Caco-2 (cell line): ENCODE data around the gene IDH2. TPM values are rescaled to one million over a fixed set of nuclear protein-coding genes. Genes with fewer than 3 reads are reported as not detected.

Experiments used
- BruUV-seq: library from RNA; stranded (reverse); fragments of 400-500 nt; replicated peaks from 2 replicates; lab custom pipeline; 2021; lab: Mats Ljungman, UMichigan
- CTCF ChIA-PET: fragments of 300-600 bp; sonication (Branson Sonifier 250); formaldehyde crosslinking; loops from one replicate; lab custom pipeline; 2022; ENCODE audit warnings: antibody characterized with exemption; lab: Charles Lee
- POLR2A ChIA-PET: fragments of 300-600 bp; sonication (Branson Sonifier 250); formaldehyde crosslinking; loops from one replicate; lab custom pipeline; 2022; ENCODE audit warnings: antibody characterized with exemption; lab: Charles Lee
- DNase-seq, 2 experiments: peaks; one replicate each; pipeline versions ENCODE4 v3.0.0 to v3.0.0-alpha.2; 2020 to 2022
- H3K27me3 ChIP-seq: replicated peaks from 2 replicates; pipeline ENCODE4 v1.6.0; 2011; ENCODE audit warnings: low read length; ENCODE audit not compliant: control insufficient read depth, insufficient read depth
- H3K36me3 ChIP-seq: 2 replicates; pipeline ENCODE4 v1.5.1; 2011; ENCODE audit warnings: low read length; ENCODE audit not compliant: control insufficient read depth, insufficient read depth
- H3K4me1 ChIP-seq: fragments of 250-450 bp; sonication (Bioruptor Pico); 2 replicates; pipeline ENCODE4 v1.5.1; 2020; ENCODE audit warnings: mild to moderate bottlenecking
- H3K4me3 ChIP-seq: 2 replicates; pipeline ENCODE4 v1.5.1; 2011; ENCODE audit warnings: low read depth, mild to moderate bottlenecking, control low read depth, low read length
- H3K9me3 ChIP-seq: fragments of 250-450 bp; sonication (Bioruptor Pico); 2 replicates; pipeline ENCODE4 v1.5.1; 2020; ENCODE audit warnings: mild to moderate bottlenecking, moderate library complexity
- H3K27ac Mint-ChIP-seq: one replicate; pipeline ENCODE4 v1.8.0; 2022; ENCODE audit warnings: mixed read lengths; ENCODE audit not compliant: unreplicated experiment
- H3K27me3 Mint-ChIP-seq: one replicate; pipeline ENCODE4 v1.8.0; 2022; ENCODE audit warnings: mixed read lengths; ENCODE audit not compliant: insufficient read depth, unreplicated experiment
- H3K36me3 Mint-ChIP-seq: one replicate; pipeline ENCODE4 v1.8.0; 2022; ENCODE audit warnings: mild to moderate bottlenecking, mixed read lengths; ENCODE audit not compliant: insufficient read depth, unreplicated experiment
- H3K4me1 Mint-ChIP-seq: one replicate; pipeline ENCODE4 v1.8.0; 2022; ENCODE audit warnings: low read depth, mixed read lengths; ENCODE audit not compliant: unreplicated experiment
- H3K4me3 Mint-ChIP-seq: one replicate; pipeline ENCODE4 v1.8.0; 2022; ENCODE audit warnings: mild to moderate bottlenecking, moderate library complexity, mixed read lengths; ENCODE audit not compliant: unreplicated experiment
- H3K9me3 Mint-ChIP-seq: one replicate; pipeline ENCODE4 v1.8.0; 2022; ENCODE audit warnings: mixed read lengths; ENCODE audit not compliant: unreplicated experiment
- intact Hi-C: fragments of 100-400 bp; cut with micrococcal nuclease; formaldehyde crosslinking; loops from one replicate; pipeline ENCODE4 v1.10.0; 2022; ENCODE audit not compliant: unreplicated experiment
- total RNA-seq: library from RNA; stranded (reverse); gene quantifications from 2 replicates; pipeline ENCODE4 v1.2.3, GENCODE V29; 2022
- TF ChIP-seq, protein P1 (sequence below), 2 experiments: fragments of 200-600 bp in 1 of 2; IDR thresholded peaks; 1 replicate in 1 of 2; 2 replicates in 1 of 2; pipeline versions ENCODE4 v1.5.1 to v1.8.0; 2011 to 2022; ENCODE audit warnings: antibody characterized with exemption in 1 of 2, control low read depth in 1 of 2, inconsistent platforms in 1 of 2, low read depth in 1 of 2, low read length in 1 of 2, mild to moderate bottlenecking in 1 of 2, moderate library complexity in 1 of 2; ENCODE audit not compliant: insufficient read depth in 1 of 2, severe bottlenecking in 1 of 2, unreplicated experiment in 1 of 2

IDH2 gene
- total RNA-seq, 1 experiment from 2014 or later: 28.7 TPM

DNA sequence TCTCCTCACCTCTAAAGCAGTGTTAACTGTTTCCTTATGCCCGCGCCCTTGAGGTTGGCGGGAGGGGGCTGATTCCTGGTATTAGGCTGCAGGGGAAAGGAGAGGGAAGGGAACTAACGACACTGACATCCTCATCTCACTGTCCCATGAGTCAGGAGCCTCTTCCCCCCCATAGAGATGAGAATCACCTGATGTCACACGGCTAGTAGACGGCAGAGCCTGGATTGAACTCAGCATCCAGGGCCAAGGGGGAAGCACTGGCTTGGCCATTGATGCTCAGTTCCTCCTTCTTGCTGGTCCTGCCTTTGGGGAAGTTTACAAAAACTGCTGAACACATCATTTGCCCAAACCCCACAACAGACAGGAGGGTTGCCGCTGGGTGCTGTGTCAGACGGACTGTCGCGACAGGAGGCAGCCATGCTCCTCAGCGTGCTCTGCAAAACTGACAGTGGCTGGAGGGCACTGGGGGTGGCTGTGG lies 38.5 kb downstream of the IDH2 start:
- H3K27ac Mint-ChIP-seq: no peak overlapping the region
- TF ChIP-seq, protein P1, sequence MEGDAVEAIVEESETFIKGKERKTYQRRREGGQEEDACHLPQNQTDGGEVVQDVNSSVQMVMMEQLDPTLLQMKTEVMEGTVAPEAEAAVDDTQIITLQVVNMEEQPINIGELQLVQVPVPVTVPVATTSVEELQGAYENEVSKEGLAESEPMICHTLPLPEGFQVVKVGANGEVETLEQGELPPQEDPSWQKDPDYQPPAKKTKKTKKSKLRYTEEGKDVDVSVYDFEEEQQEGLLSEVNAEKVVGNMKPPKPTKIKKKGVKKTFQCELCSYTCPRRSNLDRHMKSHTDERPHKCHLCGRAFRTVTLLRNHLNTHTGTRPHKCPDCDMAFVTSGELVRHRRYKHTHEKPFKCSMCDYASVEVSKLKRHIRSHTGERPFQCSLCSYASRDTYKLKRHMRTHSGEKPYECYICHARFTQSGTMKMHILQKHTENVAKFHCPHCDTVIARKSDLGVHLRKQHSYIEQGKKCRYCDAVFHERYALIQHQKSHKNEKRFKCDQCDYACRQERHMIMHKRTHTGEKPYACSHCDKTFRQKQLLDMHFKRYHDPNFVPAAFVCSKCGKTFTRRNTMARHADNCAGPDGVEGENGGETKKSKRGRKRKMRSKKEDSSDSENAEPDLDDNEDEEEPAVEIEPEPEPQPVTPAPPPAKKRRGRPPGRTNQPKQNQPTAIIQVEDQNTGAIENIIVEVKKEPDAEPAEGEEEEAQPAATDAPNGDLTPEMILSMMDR (IDR thresholded peaks at IDR 0.05; ENCODE audit: insufficient read depth in 1 of 2, low read depth in 1 of 2, low read length in 1 of 2, severe bottlenecking in 1 of 2, unreplicated experiment in 1 of 2): no peak
- no peaks in the 10 kb centered on the region for H3K9me3 Mint-ChIP-seq
- BruUV-seq: no TSS peak
- Histone ChIP-seq H3K4me1 (no peaks in the 10 kb centered on the region), H3K27me3 (no peaks in the 10 kb centered on the region), H3K4me3 (no peak overlapping the region), H3K36me3 (no peaks in the 10 kb centered on the region), H3K9me3 (no peaks in the 10 kb centered on the region)
- no peaks in the 10 kb centered on the region for H3K27me3 Mint-ChIP-seq
- H3K36me3 Mint-ChIP-seq: no peaks in the 10 kb centered on the region
- no peak overlapping the region for H3K4me3 Mint-ChIP-seq
- no peaks in the 10 kb centered on the region for H3K4me1 Mint-ChIP-seq
- intact Hi-C loops: no loop called here
- CTCF ChIA-PET: no interaction called here
- POLR2A ChIA-PET: no interaction called here
- DNase-seq: no peak

DNA sequence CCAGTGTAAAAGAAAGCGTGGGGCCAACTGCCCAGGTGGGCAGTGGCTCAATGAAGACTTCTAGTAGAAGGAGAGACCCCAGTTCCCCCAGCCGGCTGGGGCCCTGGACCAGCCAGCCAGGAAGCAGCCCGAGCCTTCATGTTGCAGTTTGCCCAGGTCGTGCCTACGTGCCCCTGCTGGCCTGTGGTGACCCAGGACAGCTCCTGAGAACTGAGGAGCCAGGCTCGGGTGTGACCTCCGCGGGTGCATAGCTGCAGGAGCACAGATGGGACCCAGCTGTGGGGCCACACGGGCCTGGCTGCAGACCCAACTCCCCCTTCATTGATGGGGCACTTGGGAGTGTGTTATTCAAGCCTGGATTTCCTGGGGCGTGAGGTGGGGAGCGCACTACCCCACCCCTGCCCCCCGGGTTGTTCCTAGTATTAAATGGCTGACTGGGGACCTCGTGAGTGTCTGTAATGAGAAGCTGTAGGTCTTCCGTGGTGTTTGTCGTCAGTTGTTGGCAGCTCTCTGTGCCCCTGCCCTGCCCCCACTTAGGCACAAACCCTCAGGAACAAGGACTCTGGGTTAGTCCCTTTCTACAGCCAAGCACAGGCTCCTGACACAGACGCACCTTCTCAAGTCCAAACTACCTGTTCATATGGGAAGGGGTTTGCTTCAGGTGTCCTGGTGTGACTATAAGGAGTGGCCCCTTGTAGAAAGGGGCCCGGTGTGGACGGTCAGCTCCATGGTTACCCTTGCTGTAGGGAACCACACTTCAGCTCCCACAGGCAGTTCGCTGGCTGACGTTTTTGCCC lies 39.1 kb downstream of the IDH2 start:
- intact Hi-C loops: no loop called here
- no peak overlapping the region for H3K4me3 Mint-ChIP-seq

DNA sequence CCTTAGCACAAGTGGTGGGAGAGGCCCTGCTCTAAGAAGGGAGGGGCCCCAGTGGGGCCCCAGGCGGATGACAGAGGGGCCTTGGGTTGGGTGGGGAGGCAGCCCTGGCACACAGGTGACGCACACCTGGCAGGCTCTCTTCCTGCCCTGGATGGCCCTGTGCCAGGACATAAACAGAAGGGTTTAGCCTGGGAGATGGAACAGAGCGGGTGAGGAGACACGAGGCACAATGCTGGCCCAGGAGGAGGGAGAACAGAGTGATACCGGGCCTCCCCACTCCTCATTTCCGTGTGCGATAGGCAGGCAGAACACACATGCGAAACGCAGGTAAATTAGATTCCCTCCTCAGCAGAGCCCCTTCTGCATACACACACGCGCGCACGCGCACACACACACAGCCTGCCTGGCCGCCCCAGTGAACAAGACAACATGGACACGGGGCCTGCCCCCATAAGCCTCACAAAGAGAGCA lies 39.8 kb downstream of the IDH2 start:
- H3K9me3 Mint-ChIP-seq: no peaks in the 10 kb centered on the region
- intact Hi-C loops: no loop called here
- ChIA-PET POLR2A (no interaction called here), CTCF (no interaction called here)
- H3K4me1 Mint-ChIP-seq: no peaks in the 10 kb centered on the region
- DNase-seq: no peak
- no peak overlapping the region for H3K27ac Mint-ChIP-seq
- no peaks in the 10 kb centered on the region for H3K27me3 Mint-ChIP-seq
- no peak overlapping the region for H3K4me3 Mint-ChIP-seq
- Histone ChIP-seq H3K4me1 (no peaks in the 10 kb centered on the region), H3K27me3 (no peaks in the 10 kb centered on the region), H3K36me3 (no peaks in the 10 kb centered on the region), H3K9me3 (no peaks in the 10 kb centered on the region), H3K4me3 (no peak overlapping the region)
- TF ChIP-seq, protein P1 (IDR thresholded peaks at IDR 0.05; ENCODE audit: insufficient read depth in 1 of 2, low read depth in 1 of 2, low read length in 1 of 2, severe bottlenecking in 1 of 2, unreplicated experiment in 1 of 2): no peak
- BruUV-seq: no TSS peak
- no peaks in the 10 kb centered on the region for H3K36me3 Mint-ChIP-seq

More for the DNA sequence above, 39.1 kb downstream of the IDH2 start:
- Histone ChIP-seq H3K4me1 (no peaks in the 10 kb centered on the region), H3K36me3 (no peaks in the 10 kb centered on the region), H3K4me3 (no peak overlapping the region), H3K27me3 (no peaks in the 10 kb centered on the region), H3K9me3 (no peaks in the 10 kb centered on the region)
- Mint-ChIP-seq H3K9me3 (no peaks in the 10 kb centered on the region), H3K27ac (no peak overlapping the region), H3K4me1 (no peaks in the 10 kb centered on the region), H3K27me3 (no peaks in the 10 kb centered on the region), H3K36me3 (no peaks in the 10 kb centered on the region)
- ChIA-PET POLR2A (no interaction called here), CTCF (interaction anchor here (0.7 kb wide), 1 partner anchor 528 kb away, joined by 7 read pairs; no protein-coding TSS in a partner anchor)
- BruUV-seq: no TSS peak
- no peak for DNase-seq
- TF ChIP-seq, protein P1 (IDR thresholded peaks at IDR 0.05; ENCODE audit: insufficient read depth in 1 of 2, low read depth in 1 of 2, low read length in 1 of 2, severe bottlenecking in 1 of 2, unreplicated experiment in 1 of 2): no peak
